Keratinocyte (primary cell): ENCODE data around the gene STX8. TPM values are rescaled to one million over a fixed set of nuclear protein-coding genes. Genes with fewer than 3 reads are reported as not detected.

ENCODE experiments used
- DNase-seq: peaks from one replicate; pipeline ENCODE4 v3.0.0-alpha.2; 2011; ENCODE audit warnings: low read depth, missing footprints, low spot score
- FAIRE-seq: peaks from 2 replicates; lab custom pipeline; 2011; peaks lifted over from hg19 to GRCh38; lab: Jason Lieb, UNC
- H2AFZ ChIP-seq: 2 replicates; pipeline ENCODE4 v1.6.0; 2012; ENCODE audit warnings: low read length, control low read depth, inconsistent platforms; ENCODE audit not compliant: control insufficient read depth
- H3K27ac ChIP-seq: 2 replicates; pipeline ENCODE4 v1.5.1; 2011; ENCODE audit warnings: low read length; ENCODE audit not compliant: control insufficient read depth, insufficient read depth
- H3K27me3 ChIP-seq: 3 replicates; pipeline ENCODE4 v1.6.0; 2011; ENCODE audit warnings: low read length; ENCODE audit not compliant: control insufficient read depth, insufficient read depth; ENCODE audit errors: extremely low read depth
- H3K36me3 ChIP-seq, 2 experiments: 2 replicates in 1 of 2; 3 replicates in 1 of 2; pipeline ENCODE4 v1.5.1; 2011; ENCODE audit warnings: low read length in 2 of 2, mild to moderate bottlenecking in 1 of 2; ENCODE audit not compliant: control insufficient read depth in 2 of 2, insufficient read depth in 2 of 2; ENCODE audit errors: extremely low read depth in 1 of 2
- H3K4me1 ChIP-seq: 3 replicates; pipeline ENCODE4 v1.5.1; 2011; ENCODE audit warnings: low read length; ENCODE audit not compliant: control insufficient read depth, insufficient read depth; ENCODE audit errors: extremely low read depth
- H3K4me2 ChIP-seq: 3 replicates; pipeline ENCODE4 v1.6.0; 2011; ENCODE audit warnings: low read depth, low read length; ENCODE audit not compliant: control insufficient read depth, insufficient read depth; ENCODE audit errors: extremely low read depth
- H3K4me3 ChIP-seq, 3 experiments: fragments of 200-600 bp in 1 of 3; sonication (generic) in 1 of 3; 2 replicates in 2 of 3; 3 replicates in 1 of 3; pipeline ENCODE4 v1.5.1; 2011 to 2016; ENCODE audit warnings: low read length in 3 of 3, mild to moderate bottlenecking in 3 of 3, control low read depth in 2 of 3, inconsistent platforms in 1 of 3, low read depth in 1 of 3, mixed read lengths in 1 of 3, mixed run types in 1 of 3, moderate library complexity in 1 of 3; ENCODE audit not compliant: control insufficient read depth in 2 of 3, insufficient read depth in 2 of 3; ENCODE audit errors: extremely low read depth in 1 of 3
- H3K79me2 ChIP-seq: 2 replicates; pipeline ENCODE4 v1.6.0; 2012; ENCODE audit warnings: low read length; ENCODE audit not compliant: control insufficient read depth, insufficient read depth
- H3K9ac ChIP-seq: 3 replicates; pipeline ENCODE4 v1.6.0; 2011; ENCODE audit warnings: low read length; ENCODE audit not compliant: control insufficient read depth, insufficient read depth; ENCODE audit errors: extremely low read depth
- H3K9me1 ChIP-seq: 3 replicates; pipeline ENCODE4 v1.6.0; 2011; ENCODE audit warnings: low read length; ENCODE audit not compliant: control insufficient read depth, insufficient read depth; ENCODE audit errors: extremely low read depth
- H3K9me3 ChIP-seq: 2 replicates; pipeline ENCODE4 v1.5.1; 2012; ENCODE audit warnings: low read depth, low read length; ENCODE audit not compliant: control insufficient read depth
- H4K20me1 ChIP-seq: 3 replicates; pipeline ENCODE4 v1.6.0; 2011; ENCODE audit warnings: low read length; ENCODE audit not compliant: control insufficient read depth, insufficient read depth; ENCODE audit errors: extremely low read depth
- CTCF ChIP-seq, 3 experiments: IDR thresholded peaks in 1 of 3; conservative IDR thresholded peaks in 1 of 3; optimal IDR thresholded peaks in 1 of 3; 2 replicates in 2 of 3; 3 replicates in 1 of 3; pipeline versions ENCODE3 to v1.5.1; 2011; ENCODE audit warnings: low read length in 3 of 3, mild to moderate bottlenecking in 3 of 3, moderate library complexity in 2 of 3, control low read depth in 1 of 3, inconsistent platforms in 1 of 3; ENCODE audit not compliant: insufficient read depth in 2 of 3; ENCODE audit errors: extremely low read depth in 1 of 3
- EZH2 ChIP-seq: IDR thresholded peaks from one replicate; pipeline ENCODE4 v1.6.1; 2012; ENCODE audit warnings: inconsistent platforms, mild to moderate bottlenecking, low read length, moderate library complexity
- dilution Hi-C: fragments of 300-500 bp; cut with MboI; formaldehyde crosslinking; loops from one replicate; pipeline ENCODE4 v1.7.0; 2020; ENCODE audit warnings: low sequenced_read_pairs; ENCODE audit not compliant: extremely low pct_ligation_motif_present
- polyA plus RNA-seq, 5 experiments: library from polyadenylated mRNA; depleted of rRNA in 3 of 5; stranded (reverse) in 3 of 5; stranded (forward) in 1 of 5; unstranded in 1 of 5; fragments of >200 nt; gene quantifications; 1 replicate in 1 of 5; 2 replicates in 3 of 5; 3 replicates in 1 of 5; pipeline versions ENCODE4 v1.2.1 to v1.2.3, GENCODE V29; 2011 to 2012; ENCODE audit warnings: missing spikeins in 2 of 5, low read depth in 1 of 5, low replicate concordance in 1 of 5

STX8 gene
- polyA plus RNA-seq, 1 donor (not counting 4 experiments of a cell fraction or from before 2014, with no cell fraction given): 90.3 TPM

- H3K4me2 ChIP-seq: no peak overlapping the region
- no peak overlapping the region for H2AFZ ChIP-seq
- DNase-seq (no peak), FAIRE-seq (no peak)
- no peaks in the 10 kb centered on the region for H3K9me3 ChIP-seq
- H3K9me1 ChIP-seq: no peaks in the 10 kb centered on the region
- no peaks in the 10 kb centered on the region for H3K4me1 ChIP-seq
- H3K36me3 ChIP-seq: no peaks in the 10 kb centered on the region
- TF ChIP-seq EZH2 (no peak), CTCF (optimal IDR thresholded peaks at IDR 0.05 in 1 of 3, IDR thresholded peaks at IDR 0.05 in 1 of 3, conservative IDR thresholded peaks at IDR 0.05 in 1 of 3; ENCODE audit: extremely low read depth in 1 of 3, insufficient read depth in 2 of 3, low read length in 3 of 3) (no peak)
- H3K27ac ChIP-seq: no peak overlapping the region
- no peaks in the 10 kb centered on the region for H3K27me3 ChIP-seq
- no peak overlapping the region for H3K9ac ChIP-seq
- H3K4me3 ChIP-seq: no peak overlapping the region
- H3K79me2 ChIP-seq: no peaks in the 10 kb centered on the region
- dilution Hi-C loops: no loop called here
- H4K20me1 ChIP-seq: no peaks in the 10 kb centered on the region
These were observed 370.8 kb downstream of the STX8 start for GRCh38 chr17:9204637-9205329.

- Histone ChIP-seq H3K9ac (no peak overlapping the region), H3K79me2 (no peaks in the 10 kb centered on the region), H3K36me3 (no peaks in the 10 kb centered on the region), H3K9me3 (no peaks in the 10 kb centered on the region), H3K4me1 (no peaks in the 10 kb centered on the region), H2AFZ (no peak overlapping the region), H3K27ac (no peak overlapping the region), H3K27me3 (no peaks in the 10 kb centered on the region), H3K9me1 (no peaks in the 10 kb centered on the region), H4K20me1 (no peaks in the 10 kb centered on the region), H3K4me3 (no peak overlapping the region), H3K4me2 (no peak overlapping the region)
- TF ChIP-seq EZH2 (no peak), CTCF (optimal IDR thresholded peaks at IDR 0.05 in 1 of 3, IDR thresholded peaks at IDR 0.05 in 1 of 3, conservative IDR thresholded peaks at IDR 0.05 in 1 of 3; ENCODE audit: extremely low read depth in 1 of 3, insufficient read depth in 2 of 3, low read length in 3 of 3) (no peak)
- FAIRE-seq (no peak), DNase-seq (no peak)
- dilution Hi-C loops: no loop called here
These were observed 371.7 kb downstream of the STX8 start for GRCh38 chr17:9203771-9204425.
